NAMALWA (cell line): ENCODE results near the gene EHMT1.

Experiments
- DNase-seq: peaks from one replicate; pipeline ENCODE4 v3.0.0-alpha.2; 2015; ENCODE audit warnings: low spot score

The EHMT1 gene

GRCh38 chr9:137741330-137741729 is 122.5 kb downstream of the EHMT1 start:
- no peak for DNase-seq

GRCh38 chr9:137742698-137743097 is 123.9 kb downstream of the EHMT1 start:
- no peak for DNase-seq

- no peak for DNase-seq
These were observed 124.9 kb downstream of the EHMT1 start for GRCh38 chr9:137743695-137744094.

- peak; percentile 49 for DNase-seq
These were observed 125.9 kb downstream of the EHMT1 start for GRCh38 chr9:137744632-137745183.

GRCh38 chr9:137745541-137745991 is 126.8 kb downstream of the EHMT1 start:
- peak; percentile 84 for DNase-seq

- DNase-seq: no peak
These were observed 129.5 kb downstream of the EHMT1 start for GRCh38 chr9:137748311-137748710.

- no peak for DNase-seq
These were observed 129.9 kb downstream of the EHMT1 start for GRCh38 chr9:137748741-137749140.

- DNase-seq: no peak
These were observed 130.7 kb downstream of the EHMT1 start for GRCh38 chr9:137749511-137749910.

- no peak for DNase-seq
These were observed 131.2 kb downstream of the EHMT1 start for GRCh38 chr9:137750007-137750406.

- no peak for DNase-seq
These were observed 131.8 kb downstream of the EHMT1 start for GRCh38 chr9:137750566-137750965.

GRCh38 chr9:137751616-137752015 is 132.8 kb downstream of the EHMT1 start:
- no peak for DNase-seq

GRCh38 chr9:137752426-137752825 is 133.6 kb downstream of the EHMT1 start:
- no peak for DNase-seq

- no peak for DNase-seq
These were observed 134.5 kb downstream of the EHMT1 start for GRCh38 chr9:137753192-137753765.

GRCh38 chr9:137755261-137755927 is 136.6 kb downstream of the EHMT1 start:
- DNase-seq: no peak

- no peak for DNase-seq
These were observed 137.4 kb downstream of the EHMT1 start for GRCh38 chr9:137756045-137756744.

GRCh38 chr9:137757139-137757538 is 138.3 kb downstream of the EHMT1 start:
- no peak for DNase-seq

- peak; percentile 46 for DNase-seq
These were observed 138.8 kb downstream of the EHMT1 start for GRCh38 chr9:137757613-137758029.

- DNase-seq: no peak
These were observed 139.3 kb downstream of the EHMT1 start for GRCh38 chr9:137758067-137758466.

- DNase-seq: peak; percentile 41
These were observed 140.3 kb downstream of the EHMT1 start for GRCh38 chr9:137759117-137759516.

- no peak for DNase-seq
These were observed 141.0 kb downstream of the EHMT1 start for GRCh38 chr9:137759649-137760321.

GRCh38 chr9:137760426-137760825 is 141.6 kb downstream of the EHMT1 start:
- DNase-seq: no peak

- DNase-seq: peak; percentile 39
These were observed 142.2 kb downstream of the EHMT1 start for GRCh38 chr9:137761032-137761431.
